Fibroblast of mammary gland (primary cell): ENCODE measurements around the gene JPH3.

Experiments
- DNase-seq: peaks from one replicate; pipeline ENCODE4 v3.0.0-alpha.2; 2010; ENCODE audit warnings: low read depth
- H3K4me3 ChIP-seq: 2 replicates; pipeline ENCODE4 v1.5.1; 2011; ENCODE audit warnings: low read depth, mild to moderate bottlenecking, low read length, moderate library complexity; ENCODE audit not compliant: control insufficient read depth
- CTCF ChIP-seq: conservative IDR thresholded peaks from 2 replicates; pipeline ENCODE4 v1.5.1; 2011; ENCODE audit warnings: low read depth, low read length, inconsistent platforms; ENCODE audit not compliant: control insufficient read depth, insufficient read depth

Gene JPH3

GRCh38 chr16:87687998-87688529 is 85.8 kb downstream of the JPH3 start:
- no peak overlapping the region for H3K4me3 ChIP-seq
- TF ChIP-seq CTCF, result no peak
- DNase-seq, result no peak

- no peak for TF ChIP-seq CTCF
- DNase-seq, result no peak
- no peak overlapping the region for H3K4me3 ChIP-seq
Observed at GRCh38 chr16:87688876-87689815, 86.8 kb downstream of the JPH3 start.

- H3K4me3 ChIP-seq, result no peak overlapping the region
- DNase-seq, result no peak
- no peak for TF ChIP-seq CTCF
Observed at GRCh38 chr16:87689956-87690465, 87.7 kb downstream of the JPH3 start.

- no peak for TF ChIP-seq CTCF
- no peak overlapping the region for H3K4me3 ChIP-seq
- no peak for DNase-seq
Observed at GRCh38 chr16:87690911-87691685, 88.8 kb downstream of the JPH3 start.

- no peak for TF ChIP-seq CTCF
- no peak for DNase-seq
- H3K4me3 ChIP-seq, result no peak overlapping the region
Observed at GRCh38 chr16:87691686-87692079, 89.4 kb downstream of the JPH3 start.

GRCh38 chr16:87692176-87692575 is 89.9 kb downstream of the JPH3 start:
- no peak for TF ChIP-seq CTCF
- H3K4me3 ChIP-seq, result no peak overlapping the region
- DNase-seq, result no peak
